ENCODE data around the gene EVPL. TPM values are rescaled to one million over a fixed set of nuclear protein-coding genes. Genes with fewer than 3 reads are reported as not detected.

EVPL gene
- total RNA-seq, 4 donors from 2014 or later, result 14.8 to 33.4 (median 23.3) TPM

DNA sequence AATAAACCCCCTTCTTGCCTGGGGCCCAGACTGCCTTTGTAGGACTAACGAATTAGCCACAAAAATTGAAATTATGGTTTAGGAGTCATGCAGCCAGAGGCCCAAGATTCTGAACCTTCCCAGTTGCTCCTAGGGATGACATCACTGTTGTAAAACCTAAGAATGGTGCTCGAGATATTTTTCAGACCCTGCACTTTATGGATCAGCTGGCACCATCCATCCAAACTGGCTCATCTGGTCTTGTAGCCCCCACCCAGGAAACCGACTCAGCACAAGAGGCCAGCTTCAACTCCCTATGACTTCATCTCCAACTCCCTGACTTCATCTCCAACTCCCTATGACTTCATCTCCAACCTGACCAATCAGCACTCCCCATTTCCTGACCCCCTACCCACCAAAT is 10.9 kb upstream of the EVPL start:
- 84 to 87% methylated on average over 3 of the region's 3 CpGs for WGBS, 2 donors
- no peaks in the 10 kb centered on the region for H3K4me1 ChIP-seq
- H3K27me3 ChIP-seq, result no peaks in the 10 kb centered on the region
- peaks cover 49 to 50% of the 10 kb centered on the region in 2 donors for H3K36me3 ChIP-seq
- intact Hi-C loops (cut with DNase I), result no loop called here
- TF ChIP-seq, protein P1, sequence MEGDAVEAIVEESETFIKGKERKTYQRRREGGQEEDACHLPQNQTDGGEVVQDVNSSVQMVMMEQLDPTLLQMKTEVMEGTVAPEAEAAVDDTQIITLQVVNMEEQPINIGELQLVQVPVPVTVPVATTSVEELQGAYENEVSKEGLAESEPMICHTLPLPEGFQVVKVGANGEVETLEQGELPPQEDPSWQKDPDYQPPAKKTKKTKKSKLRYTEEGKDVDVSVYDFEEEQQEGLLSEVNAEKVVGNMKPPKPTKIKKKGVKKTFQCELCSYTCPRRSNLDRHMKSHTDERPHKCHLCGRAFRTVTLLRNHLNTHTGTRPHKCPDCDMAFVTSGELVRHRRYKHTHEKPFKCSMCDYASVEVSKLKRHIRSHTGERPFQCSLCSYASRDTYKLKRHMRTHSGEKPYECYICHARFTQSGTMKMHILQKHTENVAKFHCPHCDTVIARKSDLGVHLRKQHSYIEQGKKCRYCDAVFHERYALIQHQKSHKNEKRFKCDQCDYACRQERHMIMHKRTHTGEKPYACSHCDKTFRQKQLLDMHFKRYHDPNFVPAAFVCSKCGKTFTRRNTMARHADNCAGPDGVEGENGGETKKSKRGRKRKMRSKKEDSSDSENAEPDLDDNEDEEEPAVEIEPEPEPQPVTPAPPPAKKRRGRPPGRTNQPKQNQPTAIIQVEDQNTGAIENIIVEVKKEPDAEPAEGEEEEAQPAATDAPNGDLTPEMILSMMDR (IDR thresholded peaks at IDR 0.05), result no peak
- no peak for TF ChIP-seq POLR2A (IDR thresholded peaks at IDR 0.05)
- H3K9me3 ChIP-seq, result no peaks in the 10 kb centered on the region
- no peak for DNase-seq
- H3K4me3 ChIP-seq (replicated peaks in 1 of 3), result no peak overlapping the region
- no peak overlapping the region for H3K27ac ChIP-seq

DNA sequence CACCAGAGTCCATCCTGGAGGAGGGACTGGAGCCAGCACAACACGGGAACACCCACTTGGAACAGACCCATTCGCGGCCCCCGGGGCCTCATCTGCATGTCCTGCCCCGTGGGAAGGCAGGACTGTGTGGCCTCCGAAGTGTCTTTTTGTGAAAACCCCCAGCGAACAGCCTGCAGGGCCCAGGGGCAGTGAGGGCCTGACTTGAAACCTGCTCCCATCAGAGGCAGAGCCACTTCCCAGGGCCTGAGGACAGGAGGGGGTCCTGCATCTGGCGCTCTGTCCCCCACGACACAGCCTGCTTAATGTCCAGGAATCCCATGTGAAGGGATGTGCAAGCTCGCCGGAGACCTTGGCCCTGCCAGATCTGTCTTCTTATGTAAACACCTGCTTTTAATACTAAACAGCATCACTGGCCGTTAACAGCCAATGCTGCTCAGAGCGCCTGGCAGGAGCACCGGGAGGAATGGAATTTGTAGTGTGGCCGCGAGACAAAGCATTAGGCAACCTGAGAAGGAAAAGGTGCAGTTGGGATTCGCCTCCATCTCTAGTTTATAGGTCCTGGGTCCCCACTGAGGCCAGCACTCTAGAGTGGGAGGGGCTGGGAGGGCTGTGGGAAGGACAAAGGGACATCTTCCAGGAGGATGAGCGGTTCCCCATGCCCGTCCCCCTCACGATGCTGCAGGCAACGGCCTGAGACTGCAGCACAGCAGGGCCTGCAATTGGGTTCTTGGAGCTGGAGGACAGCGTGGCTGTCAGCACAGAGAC is 9.6 kb upstream of the EVPL start:
- Histone ChIP-seq H3K4me3 (replicated peaks in 1 of 3) (no peak overlapping the region), H3K27me3 (no peaks in the 10 kb centered on the region), H3K9me3 (no peaks in the 10 kb centered on the region), H3K27ac (no peak overlapping the region), H3K36me3 (peaks cover 35 to 36% of the 10 kb centered on the region in 2 donors), H3K4me1 (no peaks in the 10 kb centered on the region)
- intact Hi-C loops (cut with DNase I), result no loop called here
- WGBS, 2 donors, result 57 to 63% methylated on average over 19 to 22 of the region's 22 CpGs
- DNase-seq, result no peak
- TF ChIP-seq POLR2A (IDR thresholded peaks at IDR 0.05), result no peak
- TF ChIP-seq, protein P1 (IDR thresholded peaks at IDR 0.05), result no peak

DNA sequence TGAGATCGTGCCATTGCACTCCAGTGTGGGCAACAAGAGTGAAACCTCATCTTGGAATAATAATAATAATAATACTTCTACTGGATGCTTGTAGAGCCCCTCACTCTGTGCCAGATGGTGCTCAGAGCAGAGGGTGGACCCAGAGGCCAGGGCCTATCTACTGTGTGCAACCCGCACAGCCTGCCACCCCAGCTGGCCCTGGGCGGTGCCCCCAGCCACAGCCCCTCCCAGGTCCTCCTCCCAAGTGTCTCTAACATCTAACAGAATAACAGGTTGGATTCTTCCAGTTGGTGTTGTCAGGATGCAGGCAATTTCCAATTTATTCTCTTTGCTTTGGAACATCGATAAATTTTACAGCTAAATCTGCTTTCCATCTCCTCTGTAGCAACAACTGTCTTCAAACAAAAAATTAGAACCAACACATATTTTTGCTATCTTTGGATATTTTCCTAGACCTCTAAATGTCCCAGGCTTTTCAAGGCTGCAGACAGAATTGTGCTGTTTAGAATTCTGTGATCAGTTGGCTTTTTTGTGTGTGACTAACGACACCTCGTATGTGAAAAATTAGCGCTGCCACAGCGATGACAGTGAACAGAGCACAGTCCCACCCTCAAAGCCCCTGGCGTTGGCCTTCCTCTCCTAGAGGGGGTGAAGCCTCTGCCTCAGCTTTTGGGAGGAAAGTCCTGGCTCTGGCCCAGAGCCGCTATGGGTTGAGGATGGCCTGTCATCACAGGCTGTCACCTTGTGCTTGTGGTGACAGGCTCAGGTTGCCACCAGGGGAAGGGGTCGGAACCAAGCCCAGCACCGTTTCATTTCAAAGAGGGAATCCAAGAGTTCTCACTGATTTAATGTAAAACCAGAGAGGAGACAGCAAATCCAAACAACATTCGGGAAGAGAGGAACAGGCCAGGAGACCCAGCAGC is 7.6 kb upstream of the EVPL start:
- intact Hi-C loops (cut with DNase I), result no loop called here
- TF ChIP-seq, protein P1 (IDR thresholded peaks at IDR 0.05), result no peak
- TF ChIP-seq POLR2A (IDR thresholded peaks at IDR 0.05), result no peak
- 89 to 94% methylated on average over 13 of the region's 13 CpGs for WGBS, 2 donors
- Histone ChIP-seq H3K36me3 (peaks cover 15 to 16% of the 10 kb centered on the region in 2 donors), H3K27ac (no peak overlapping the region), H3K4me1 (no peaks in the 10 kb centered on the region), H3K4me3 (replicated peaks in 1 of 3) (no peak overlapping the region), H3K27me3 (no peaks in the 10 kb centered on the region), H3K9me3 (no peaks in the 10 kb centered on the region)
- no peak for DNase-seq

DNA sequence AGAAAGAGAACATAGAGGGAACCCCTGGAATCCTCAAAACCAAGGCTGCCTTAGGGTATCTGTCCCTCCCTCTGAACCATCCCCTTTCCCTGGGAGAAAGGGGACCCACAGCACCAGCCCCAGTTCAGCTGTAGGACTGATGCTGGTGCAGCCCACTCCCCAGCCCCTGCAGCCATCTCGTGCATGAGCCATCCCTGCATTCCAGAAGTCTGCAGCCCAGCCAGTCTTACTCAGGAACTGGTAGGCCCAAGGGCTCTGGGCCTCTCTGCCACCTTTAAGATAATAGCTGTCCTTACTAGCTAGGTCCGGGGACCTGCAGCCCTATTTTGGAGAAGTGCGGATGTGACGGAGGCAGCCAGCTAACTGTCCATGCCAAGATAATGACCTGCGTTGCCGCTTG is 6.0 kb upstream of the EVPL start:
- H3K9me3 ChIP-seq, result no peaks in the 10 kb centered on the region
- peaks cover 0 to 1% of the 10 kb centered on the region in 2 donors for H3K36me3 ChIP-seq
- intact Hi-C loops (cut with DNase I), result no loop called here
- H3K4me3 ChIP-seq (replicated peaks in 1 of 3), result no peak overlapping the region
- no peak for DNase-seq
- H3K27ac ChIP-seq, result no peak overlapping the region
- TF ChIP-seq, protein P1 (IDR thresholded peaks at IDR 0.05), result no peak
- H3K27me3 ChIP-seq, result no peaks in the 10 kb centered on the region
- 92 to 93% methylated on average over 6 of the region's 6 CpGs for WGBS, 2 donors
- no peaks in the 10 kb centered on the region for H3K4me1 ChIP-seq

DNA sequence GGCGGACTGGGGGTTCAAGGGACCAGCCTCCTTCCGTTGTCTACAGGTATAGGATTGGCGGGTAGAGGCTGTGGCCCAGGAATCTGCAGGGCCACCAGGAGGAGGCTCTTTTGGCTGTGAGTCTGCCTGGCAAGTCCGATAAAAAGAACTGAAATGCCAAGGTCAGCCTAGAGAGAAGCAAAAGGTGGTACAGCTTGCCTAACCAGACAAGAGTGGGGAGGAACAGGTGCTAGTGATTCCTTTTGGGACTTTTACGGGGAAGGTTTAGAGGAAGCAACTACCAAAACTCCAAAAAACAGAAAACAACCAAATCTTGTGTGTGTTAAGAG is 5.6 kb upstream of the EVPL start:
- intact Hi-C loops (cut with DNase I), result no loop called here
- H3K4me3 ChIP-seq (replicated peaks in 1 of 3), result no peak overlapping the region
- H3K27ac ChIP-seq, result no peak overlapping the region
- no peak for DNase-seq
- H3K36me3 ChIP-seq, result no peaks in the 10 kb centered on the region
- TF ChIP-seq, protein P1 (IDR thresholded peaks at IDR 0.05), result no peak
- no peak for TF ChIP-seq POLR2A (IDR thresholded peaks at IDR 0.05)
- H3K4me1 ChIP-seq, result peaks cover 1 to 2% of the 10 kb centered on the region in 2 donors
- H3K9me3 ChIP-seq, result no peaks in the 10 kb centered on the region
- H3K27me3 ChIP-seq, result no peaks in the 10 kb centered on the region
- 94 to 99% methylated on average over 5 of the region's 5 CpGs for WGBS, 2 donors

All from thyroid gland (tissue), 4 donors.